ENCODE data around the gene SRSF9. TPM values are rescaled to one million over a fixed set of nuclear protein-coding genes. Genes with fewer than 3 reads are reported as not detected.

The SRSF9 gene
- total and polyA plus RNA-seq, 2 of the 13 experiments (the other 11 are each of a cell fraction or from before 2014, with no cell fraction given), result 125 to 144 TPM

GRCh38 chr12:120469450-120470149 is at the start of gene SRSF9 (continued):
- TF ChIP-seq ZNF430 (CRISPR knock-in tag; IDR thresholded peaks at IDR 0.05) (peak; percentile 97), NR2C2 (CRISPR knock-in tag; IDR thresholded peaks at IDR 0.05; ENCODE audit: borderline replicate concordance) (peak; percentile 62), ZBTB25 (CRISPR knock-in tag; IDR thresholded peaks at IDR 0.05) (peak; percentile 71; the same call in 1 of the 2 replicates), RNF2 (conservative IDR thresholded peaks at IDR 0.05; ENCODE audit: low read depth) (peak; percentile 82; the same call in 1 of the 2 replicates), PLRG1 (conservative IDR thresholded peaks at IDR 0.05) (no peak), ATAD3A (CRISPR knock-in tag; IDR thresholded peaks at IDR 0.05) (no peak), ZNF550 (CRISPR knock-in tag; IDR thresholded peaks at IDR 0.05; ENCODE audit: borderline replicate concordance) (no peak), ZNF446 (CRISPR knock-in tag; IDR thresholded peaks at IDR 0.05) (no peak), RFXANK (CRISPR knock-in tag; IDR thresholded peaks at IDR 0.05) (no peak), PITX1 (CRISPR knock-in tag; IDR thresholded peaks at IDR 0.05) (peak; percentile 35), ZNF136 (CRISPR knock-in tag; IDR thresholded peaks at IDR 0.05; ENCODE audit: low read depth) (peak; percentile 93), ZNF253 (CRISPR knock-in tag; IDR thresholded peaks at IDR 0.05; ENCODE audit: borderline replicate concordance) (no peak), ZNF768 (CRISPR knock-in tag; IDR thresholded peaks at IDR 0.05) (peak; percentile 65; the same call in 1 of the 2 replicates), MIXL1 (CRISPR knock-in tag; IDR thresholded peaks at IDR 0.05) (peak; percentile 37; the same call in 1 of the 2 replicates), ZNF788 (CRISPR knock-in tag; IDR thresholded peaks at IDR 0.05; ENCODE audit: borderline replicate concordance) (peak; percentile 72; the same call in 1 of the 2 replicates), ZC3H4 (CRISPR knock-in tag; IDR thresholded peaks at IDR 0.05; ENCODE audit: borderline replicate concordance) (no peak), TFDP1 (CRISPR knock-in tag; IDR thresholded peaks at IDR 0.05; ENCODE audit: borderline replicate concordance) (peak; percentile 81), FOXK2 (IDR thresholded peaks at IDR 0.05) (no peak), ZNF619 (CRISPR knock-in tag; IDR thresholded peaks at IDR 0.05) (no peak), THRA (CRISPR knock-in tag; IDR thresholded peaks at IDR 0.05; ENCODE audit: borderline replicate concordance) (peak; percentile 63; the same call in 1 of the 2 replicates), BATF2 (CRISPR knock-in tag; IDR thresholded peaks at IDR 0.05) (no peak), DRAP1 (CRISPR knock-in tag; IDR thresholded peaks at IDR 0.05) (peak; percentile 85), TGIF2 (CRISPR knock-in tag; IDR thresholded peaks at IDR 0.05) (peak; percentile 60; the same call in 1 of the 2 replicates), U2AF1 (optimal IDR thresholded peaks at IDR 0.05; ENCODE audit: low read depth, low read length) (no peak), GZF1 (CRISPR knock-in tag; IDR thresholded peaks at IDR 0.05) (peak; percentile 72; the same call in 1 of the 2 replicates), CBFB (CRISPR knock-in tag; IDR thresholded peaks at IDR 0.05) (no peak), SRF (IDR thresholded peaks at IDR 0.05; ENCODE audit: low read depth, low read length) (no peak)

Data from HepG2 (cell line).